Common myeloid progenitor, CD34-positive (primary cell): ENCODE data around the gene IFT122.
"Not testable (repeated sequence)": the region's sequence is repeated elsewhere in the genome, so short reads cannot be mapped to it uniquely, and the experiment has no call there.

Source experiments
- CTCF ChIA-PET: fragments of 350-600 bp; sonication (Branson Sonifier 250); formaldehyde crosslinking; loops from one replicate; lab custom pipeline; 2021; ENCODE audit warnings: antibody characterized with exemption; lab: Charles Lee
- POLR2A ChIA-PET: fragments of 350-600 bp; sonication (Branson Sonifier 250); formaldehyde crosslinking; loops from one replicate; lab custom pipeline; 2021; ENCODE audit warnings: antibody characterized with exemption; lab: Charles Lee
- DNase-seq, 3 donors: peaks; one replicate each; pipeline versions ENCODE4 v3.0.0 to v3.0.0-alpha.2; 2013
- H3K27ac ChIP-seq, 2 experiments: 1 replicate in 1 of 2; 2 replicates in 1 of 2; pipeline ENCODE4 v1.7.0; 2013; ENCODE audit warnings: inconsistent platforms in 2 of 2, low read length in 2 of 2, mild to moderate bottlenecking in 2 of 2, low read depth in 1 of 2, moderate library complexity in 1 of 2; ENCODE audit not compliant: severe bottlenecking in 2 of 2, insufficient read depth in 1 of 2, poor library complexity in 1 of 2
- H3K27me3 ChIP-seq, 5 experiments: replicated peaks in 2 of 5; 1 replicate in 3 of 5; 2 replicates in 2 of 5; pipeline versions ENCODE4 v1.6.1 to v1.7.0; 2013; ENCODE audit warnings: low read length in 4 of 5, mild to moderate bottlenecking in 2 of 5, moderate library complexity in 2 of 5, inconsistent platforms in 1 of 5; ENCODE audit not compliant: insufficient read depth in 5 of 5, control insufficient read depth in 4 of 5
- H3K36me3 ChIP-seq, 4 experiments: 1 replicate in 2 of 4; 2 replicates in 2 of 4; pipeline versions ENCODE4 v1.6.1 to v1.7.0; 2013; ENCODE audit warnings: low read length in 3 of 4, control low read depth in 1 of 4, mild to moderate bottlenecking in 1 of 4; ENCODE audit not compliant: control insufficient read depth in 4 of 4, insufficient read depth in 4 of 4
- H3K4me1 ChIP-seq, 4 experiments: 1 replicate in 3 of 4; 2 replicates in 1 of 4; pipeline versions ENCODE4 v1.6.1 to v1.7.1; 2013; ENCODE audit warnings: low read length in 3 of 4, mild to moderate bottlenecking in 3 of 4, control low read depth in 1 of 4, inconsistent platforms in 1 of 4, moderate library complexity in 1 of 4; ENCODE audit not compliant: control insufficient read depth in 4 of 4, insufficient read depth in 4 of 4; ENCODE audit errors: control extremely low read depth in 1 of 4
- H3K4me3 ChIP-seq, 7 experiments: 1 replicate in 4 of 7; 2 replicates in 3 of 7; pipeline versions ENCODE4 v1.5.1 to v1.7.0; 2013; ENCODE audit warnings: mild to moderate bottlenecking in 7 of 7, low read length in 6 of 7, moderate library complexity in 6 of 7, inconsistent platforms in 2 of 7, low read depth in 2 of 7, control low read depth in 1 of 7; ENCODE audit not compliant: insufficient read depth in 4 of 7, control insufficient read depth in 1 of 7; ENCODE audit errors: extremely low read depth in 1 of 7
- H3K9me3 ChIP-seq, 5 experiments: 1 replicate in 4 of 5; 2 replicates in 1 of 5; pipeline versions ENCODE4 v1.6.1 to v1.7.1; 2013; ENCODE audit warnings: low read length in 4 of 5, mild to moderate bottlenecking in 2 of 5, inconsistent platforms in 1 of 5, low read depth in 1 of 5, moderate library complexity in 1 of 5; ENCODE audit not compliant: control insufficient read depth in 4 of 5, insufficient read depth in 2 of 5; ENCODE audit errors: control extremely low read depth in 1 of 5
- whole genome bisulfite sequencing: methylation state at CpG from one replicate; pipeline ENCODE4 v1.1.5; 2013; ENCODE audit not compliant: insufficient coverage; 5-methylcytosine and 5-hydroxymethylcytosine counted together

IFT122 gene

DNA sequence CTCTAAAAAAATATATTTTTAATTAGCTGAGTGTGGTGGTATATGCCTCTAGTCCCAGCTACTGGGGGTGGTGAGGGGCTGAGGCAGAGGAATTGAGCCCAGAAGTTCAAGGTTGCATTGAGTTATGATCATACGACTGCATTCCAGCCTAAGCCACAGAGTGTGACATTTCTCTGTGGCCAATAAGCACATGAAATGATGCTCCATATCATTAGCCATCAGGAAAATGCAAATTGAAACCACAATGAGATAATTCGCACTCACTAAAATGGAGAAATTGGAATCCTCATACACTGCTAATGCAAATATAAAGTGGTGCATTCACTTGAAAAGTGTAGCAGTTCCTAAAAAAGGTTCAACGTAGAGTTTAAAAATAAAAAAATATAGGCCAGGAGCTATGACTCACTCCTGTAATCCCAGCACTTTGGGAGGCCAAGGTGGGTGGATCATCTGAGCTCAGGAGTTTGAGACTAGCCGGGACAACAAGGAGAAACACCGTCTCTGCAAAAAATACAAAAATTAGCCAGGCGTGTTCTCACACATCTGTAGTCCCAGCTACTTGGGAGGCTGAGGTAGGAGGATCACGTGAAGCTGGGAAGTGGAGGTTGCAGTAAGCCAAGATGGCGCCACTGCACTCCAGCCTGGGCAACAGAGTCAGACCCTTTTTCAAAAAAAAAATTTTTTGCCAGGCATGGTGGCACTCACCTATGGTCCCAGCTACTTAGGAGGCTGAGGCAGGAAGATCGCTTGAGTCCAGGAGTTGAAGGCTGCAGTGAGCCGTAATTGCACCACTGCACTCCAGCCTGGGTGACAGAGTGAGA is 35.2 kb downstream of the IFT122 start:
- 97% methylated on average over 10 of the region's 10 CpGs for WGBS
- peaks cover 10 to 71% (median 31%) of the 10 kb centered on the region in 4 experiments for H3K36me3 ChIP-seq
- ChIA-PET CTCF (interaction anchor here (1.5 to 3.7 kb wide), 3 partner anchors 11 to 92 kb away, joined by 4 to 15 read pairs (median 8); no protein-coding TSS in a partner anchor), POLR2A (interaction anchor here (0.6 to 0.8 kb wide), 2 partner anchors 16 to 35 kb away, joined by 3 to 5 read pairs; no protein-coding TSS in a partner anchor)
- no peaks in the 10 kb centered on the region for H3K4me1 ChIP-seq
- no peaks in the 10 kb centered on the region for H3K9me3 ChIP-seq
- H3K4me3 ChIP-seq, result no peak overlapping the region
- DNase-seq, result no peak
- H3K27me3 ChIP-seq, result no peaks in the 10 kb centered on the region
- no peak overlapping the region for H3K27ac ChIP-seq

DNA sequence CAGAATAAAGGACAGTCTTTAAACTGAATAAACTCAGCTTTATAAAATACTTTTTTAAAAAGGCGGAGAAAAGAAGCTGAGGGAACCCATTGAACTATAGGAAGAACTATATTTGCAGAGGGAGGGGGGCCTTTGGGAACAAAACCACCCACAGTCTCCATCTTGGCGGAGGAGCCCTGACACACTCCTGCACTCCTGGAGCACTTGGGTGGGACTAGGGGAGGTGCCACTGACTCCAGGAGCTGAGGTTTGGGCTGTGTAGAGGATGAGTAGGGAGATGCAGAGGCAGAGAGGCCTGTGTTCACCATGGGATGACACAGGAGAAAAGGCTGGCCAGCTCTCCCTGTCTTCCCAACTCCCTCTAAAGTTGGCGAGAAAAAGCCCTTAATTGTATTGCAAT is 35.8 kb downstream of the IFT122 start:
- no peak for DNase-seq
- Histone ChIP-seq H3K9me3 (no peaks in the 10 kb centered on the region), H3K4me1 (no peaks in the 10 kb centered on the region), H3K36me3 (peaks cover 10 to 71% (median 37%) of the 10 kb centered on the region in 4 experiments), H3K27ac (no peak overlapping the region), H3K4me3 (no peak overlapping the region), H3K27me3 (no peaks in the 10 kb centered on the region)
- ChIA-PET CTCF (interaction anchor here (1.5 to 3.7 kb wide), 3 partner anchors 11 to 92 kb away, joined by 4 to 15 read pairs (median 8); no protein-coding TSS in a partner anchor), POLR2A (interaction anchor here (0.8 kb wide), 1 partner anchor 34 kb away, joined by 3 read pairs; no protein-coding TSS in a partner anchor)
- WGBS, result 100% methylated on average over 1 of the region's 3 CpGs

DNA sequence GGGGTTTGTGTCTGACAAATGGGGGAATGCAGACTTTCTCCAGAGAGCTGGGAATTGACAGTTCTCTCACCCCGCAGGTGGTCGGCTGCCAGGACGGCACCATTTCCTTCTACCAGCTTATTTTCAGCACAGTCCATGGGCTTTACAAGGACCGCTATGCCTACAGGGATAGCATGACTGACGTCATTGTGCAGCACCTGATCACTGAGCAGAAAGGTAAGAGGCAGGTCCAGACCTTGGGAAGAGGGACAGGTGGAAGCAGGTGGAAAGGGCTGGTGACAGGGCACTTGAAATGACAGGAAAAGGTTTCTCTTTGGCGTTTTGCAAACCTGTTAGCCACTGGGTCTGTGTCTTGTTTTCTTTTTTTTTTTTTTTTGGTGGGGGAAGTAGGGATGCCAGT is 36.6 kb downstream of the IFT122 start:
- Histone ChIP-seq H3K36me3 (peaks cover 10 to 67% (median 39%) of the 10 kb centered on the region in 4 experiments), H3K27me3 (no peaks in the 10 kb centered on the region), H3K4me3 (no peak overlapping the region), H3K4me1 (no peaks in the 10 kb centered on the region), H3K9me3 (no peaks in the 10 kb centered on the region), H3K27ac (no peak overlapping the region)
- ChIA-PET POLR2A (no interaction called here), CTCF (interaction anchor here (0.6 to 3.7 kb wide), 3 partner anchors 10 to 388 kb away, joined by 5 to 15 read pairs (median 8); no protein-coding TSS in a partner anchor)
- no peak for DNase-seq
- 92% methylated on average over 6 of the region's 6 CpGs for WGBS

DNA sequence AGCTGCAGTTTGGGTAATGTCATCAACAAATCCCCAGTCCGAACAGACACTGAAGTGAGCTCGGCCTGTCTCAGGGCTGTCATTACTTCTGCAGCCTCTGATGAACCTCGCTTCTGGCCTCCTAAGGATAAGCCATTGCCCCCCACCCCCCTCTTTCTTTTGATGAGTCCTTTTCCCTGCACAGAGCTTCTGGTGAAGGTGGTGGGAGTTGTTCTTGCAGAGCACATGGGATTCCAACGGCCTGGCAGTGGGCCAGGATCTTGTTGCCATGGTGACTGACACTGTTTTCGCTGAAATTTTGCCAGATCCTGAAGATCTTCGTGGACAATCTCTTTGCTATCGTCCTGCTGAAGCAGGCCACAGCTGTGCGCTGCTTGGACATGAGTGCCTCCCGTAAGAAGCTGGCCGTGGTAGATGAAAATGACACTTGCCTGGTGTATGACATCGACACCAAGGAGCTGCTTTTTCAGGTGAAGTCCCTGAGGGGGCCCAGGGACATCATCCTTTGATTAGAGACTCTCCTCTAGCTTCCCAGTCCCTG is 41.3 kb downstream of the IFT122 start:
- H3K4me3 ChIP-seq, DNase-seq, H3K9me3 ChIP-seq, H3K27me3 ChIP-seq, H3K4me1 ChIP-seq, H3K27ac ChIP-seq, POLR2A ChIA-PET: not testable (repeated sequence)
- WGBS, result 95% methylated on average over 2 of the region's 11 CpGs
- CTCF ChIA-PET, result interaction anchor here (1.3 kb wide), 1 partner anchor 9 kb away, joined by 5 read pairs; no protein-coding TSS in a partner anchor
- H3K36me3 ChIP-seq, result peaks cover 5 to 81% (median 43%) of the 10 kb centered on the region in 4 experiments

DNA sequence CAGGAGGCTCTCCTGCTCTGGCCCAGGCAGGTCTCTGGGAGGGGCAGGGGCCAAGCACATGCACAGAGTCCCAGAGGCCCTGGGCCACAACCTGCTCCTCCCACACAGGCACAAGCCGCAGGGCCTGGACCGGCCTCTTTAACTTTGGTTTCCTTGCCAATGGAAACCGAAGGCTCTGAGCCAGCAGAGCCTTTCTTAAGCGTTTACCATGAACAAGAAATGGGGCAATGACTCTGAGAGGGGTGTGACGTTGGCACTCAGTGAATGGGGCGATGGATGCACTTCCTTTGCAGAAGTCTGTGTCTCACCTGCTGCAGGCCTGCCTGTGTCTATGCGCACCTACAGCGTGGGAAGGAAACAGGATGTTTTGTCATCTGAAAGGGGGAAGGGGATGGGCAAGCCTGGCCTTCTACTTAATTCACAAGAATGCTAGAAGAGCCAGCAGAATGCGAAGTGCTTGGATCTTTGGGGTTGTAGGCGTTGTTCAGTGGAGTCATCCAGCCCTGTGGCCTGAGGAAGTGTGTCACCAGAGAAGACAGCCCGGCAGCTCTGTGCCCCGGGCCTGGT is 41.8 kb downstream of the IFT122 start:
- no peaks in the 10 kb centered on the region for H3K27me3 ChIP-seq
- H3K4me1 ChIP-seq, result no peaks in the 10 kb centered on the region
- POLR2A ChIA-PET, result no interaction called here
- peaks cover 5 to 80% (median 39%) of the 10 kb centered on the region in 4 experiments for H3K36me3 ChIP-seq
- no peak overlapping the region for H3K4me3 ChIP-seq
- no peak overlapping the region for H3K27ac ChIP-seq
- DNase-seq, result no peak
- 97% methylated on average over 11 of the region's 12 CpGs for WGBS
- CTCF ChIA-PET, result interaction anchor here (1.2 kb wide), 1 partner anchor 328 kb away, joined by 3 read pairs; no protein-coding TSS in a partner anchor
- H3K9me3 ChIP-seq, result no peaks in the 10 kb centered on the region

DNA sequence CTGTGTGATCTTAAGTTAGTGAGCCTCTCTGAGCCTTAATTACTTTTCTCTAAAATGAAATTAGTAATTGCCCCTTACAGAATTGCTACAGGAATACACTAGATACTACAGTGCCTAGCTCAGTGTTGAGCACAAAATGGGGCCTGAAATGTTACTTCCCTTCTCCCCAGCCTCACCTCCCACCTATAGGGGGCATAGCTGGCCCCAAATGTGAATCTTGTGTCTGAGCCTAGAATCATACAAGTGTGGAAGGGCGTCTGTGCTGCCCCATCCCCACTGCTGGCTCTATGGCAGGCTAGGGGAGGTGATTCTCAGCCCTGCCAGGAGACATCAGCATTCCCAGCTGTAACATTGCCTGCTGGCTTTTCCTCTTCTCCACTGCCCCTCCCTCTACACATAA is 42.7 kb downstream of the IFT122 start:
- H3K27me3 ChIP-seq, result no peaks in the 10 kb centered on the region
- CTCF ChIA-PET, result interaction anchor here (1.0 to 1.2 kb wide), 2 partner anchors 11 to 327 kb away, joined by 3 to 4 read pairs; no protein-coding TSS in a partner anchor
- no CpG with 5 or more reads among the region's 1 CpG for WGBS
- no peaks in the 10 kb centered on the region for H3K4me1 ChIP-seq
- peaks cover 5 to 74% (median 32%) of the 10 kb centered on the region in 4 experiments for H3K36me3 ChIP-seq
- H3K27ac ChIP-seq, result no peak overlapping the region
- POLR2A ChIA-PET, result no interaction called here
- DNase-seq, result peak in 1 of 3 donors; percentile 9
- H3K4me3 ChIP-seq, result no peak overlapping the region
- H3K9me3 ChIP-seq, result no peaks in the 10 kb centered on the region
